GM19397 (cell line): ENCODE data around the gene RBM23.
"Not testable (repeated sequence)": the region's sequence is repeated elsewhere in the genome, so short reads cannot be mapped to it uniquely, and the experiment has no call there.

ENCODE experiments used
- ATAC-seq: cut with Tn5 transposase; IDR thresholded peaks from one replicate; pipeline ENCODE4 v1.9.1; 2021; ENCODE audit warnings: mild to moderate bottlenecking, moderate library complexity; ENCODE audit not compliant: unreplicated experiment

Gene RBM23

GRCh38 chr14:22870811-22871223 is 48.1 kb downstream of the RBM23 start:
- peak; percentile 11 for ATAC-seq

GRCh38 chr14:22866874-22867273 is 52.1 kb downstream of the RBM23 start:
- ATAC-seq: no peak

- ATAC-seq: no peak
Observed at GRCh38 chr14:22865424-22866405, 53.2 kb downstream of the RBM23 start.

GRCh38 chr14:22864979-22865378 is 54.0 kb downstream of the RBM23 start:
- no peak for ATAC-seq

- ATAC-seq: no peak
Observed at GRCh38 chr14:22861651-22862050, 57.3 kb downstream of the RBM23 start.

- ATAC-seq: not testable (repeated sequence)
Observed at GRCh38 chr14:22860377-22860776, 58.6 kb downstream of the RBM23 start.

- no peak for ATAC-seq
Observed at GRCh38 chr14:22856428-22856827, 62.5 kb downstream of the RBM23 start.

GRCh38 chr14:22854963-22855724 is 63.8 kb downstream of the RBM23 start:
- no peak for ATAC-seq

- not testable (repeated sequence) for ATAC-seq
Observed at GRCh38 chr14:22854296-22854695, 64.7 kb downstream of the RBM23 start.

GRCh38 chr14:22852940-22853767 is 65.8 kb downstream of the RBM23 start:
- ATAC-seq: peak; percentile 77

- no peak for ATAC-seq
Observed at GRCh38 chr14:22852599-22852939, 66.4 kb downstream of the RBM23 start.

GRCh38 chr14:22852178-22852577 is 66.8 kb downstream of the RBM23 start:
- not testable (repeated sequence) for ATAC-seq

- no peak for ATAC-seq
Observed at GRCh38 chr14:22850944-22851764, 67.8 kb downstream of the RBM23 start.

- no peak for ATAC-seq
Observed at GRCh38 chr14:22849212-22849819, 69.6 kb downstream of the RBM23 start.

- ATAC-seq: no peak
Observed at GRCh38 chr14:22848351-22849164, 70.4 kb downstream of the RBM23 start.

GRCh38 chr14:22847661-22848341 is 71.1 kb downstream of the RBM23 start:
- ATAC-seq: no peak

- ATAC-seq: no peak
Observed at GRCh38 chr14:22846811-22847307, 72.1 kb downstream of the RBM23 start.
